SK-N-MC (cell line): ENCODE measurements around the gene ZNF436.

Source experiments
- DNase-seq: peaks from one replicate; pipeline ENCODE4 v3.0.0-alpha.2; 2011; ENCODE audit warnings: low read depth, low spot score
- H3K27ac ChIP-seq: fragments of 200-600 bp; sonication (generic); 2 replicates; pipeline ENCODE4 v1.5.1; 2016; ENCODE audit warnings: mixed run types
- H3K36me3 ChIP-seq: fragments of 200-600 bp; sonication (generic); 2 replicates; pipeline ENCODE4 v1.6.1; 2017; ENCODE audit warnings: antibody characterized with exemption, low read length, mixed read lengths; ENCODE audit not compliant: insufficient read depth
- H3K4me3 ChIP-seq: fragments of 200-600 bp; sonication (generic); 2 replicates; pipeline ENCODE4 v1.5.1; 2016
- H3K9ac ChIP-seq: fragments of 200-600 bp; sonication (generic); 2 replicates; pipeline ENCODE4 v1.8.0; 2017; ENCODE audit warnings: mixed run types, mixed read lengths; ENCODE audit not compliant: insufficient read length
- H3K9me3 ChIP-seq: fragments of 200-600 bp; sonication (generic); 2 replicates; pipeline ENCODE4 v1.6.1; 2017; ENCODE audit warnings: low read depth, mild to moderate bottlenecking, antibody characterized with exemption, low read length, moderate library complexity, mixed read lengths
- EZH2 ChIP-seq: fragments of 200-600 bp; sonication (generic); IDR thresholded peaks from one replicate; pipeline ENCODE4 v1.6.1; 2017; ENCODE audit warnings: antibody characterized with exemption
- FOXP2 ChIP-seq: optimal IDR thresholded peaks from 2 replicates; pipeline ENCODE3; 2011; ENCODE audit warnings: mild to moderate bottlenecking, moderate library complexity; ENCODE audit not compliant: insufficient read depth; ENCODE audit errors: extremely low read length, control extremely low read depth
- POLR2AphosphoS5 ChIP-seq: IDR thresholded peaks from 2 replicates; pipeline ENCODE4 v1.6.1; 2012; ENCODE audit warnings: mild to moderate bottlenecking, low read depth, low read length, borderline replicate concordance

The ZNF436 gene

GRCh38 chr1:23344111-23344986, 25.3 kb downstream of the ZNF436 start, which contains the start of gene HNRNPR:
HNRNPR (minus strand) TSS chr1:23344284; CDS start chr1:23341008, 3,276 bp downstream.
- peak; percentile 96 for DNase-seq
- peak within 1 kb of the TSS; percentile 99 for H3K9ac ChIP-seq
- peaks cover 33% of the 10 kb centered on the region for H3K36me3 ChIP-seq
- H3K4me3 ChIP-seq = peak within 1 kb of the TSS; percentile 83
- no peaks in the 10 kb centered on the region for H3K9me3 ChIP-seq
- TF ChIP-seq EZH2 (no peak), POLR2AphosphoS5 (peak; percentile 84), FOXP2 (no peak)
- peak within 1 kb of the TSS; percentile 97 for H3K27ac ChIP-seq

GRCh38 chr1:23343221-23344110, 26.2 kb downstream of the ZNF436 start:
- peaks cover 42% of the 10 kb centered on the region for H3K36me3 ChIP-seq
- H3K9ac ChIP-seq = peak overlapping the region; percentile 93
- DNase-seq = no peak
- no peaks in the 10 kb centered on the region; the same call in 1 of the 2 replicates for H3K9me3 ChIP-seq
- H3K4me3 ChIP-seq = peak overlapping the region; percentile 83
- H3K27ac ChIP-seq = peak overlapping the region; percentile 95
- TF ChIP-seq EZH2 = no peak
- TF ChIP-seq POLR2AphosphoS5 = peak; percentile 4; the same call in 1 of the 2 replicates

DNA sequence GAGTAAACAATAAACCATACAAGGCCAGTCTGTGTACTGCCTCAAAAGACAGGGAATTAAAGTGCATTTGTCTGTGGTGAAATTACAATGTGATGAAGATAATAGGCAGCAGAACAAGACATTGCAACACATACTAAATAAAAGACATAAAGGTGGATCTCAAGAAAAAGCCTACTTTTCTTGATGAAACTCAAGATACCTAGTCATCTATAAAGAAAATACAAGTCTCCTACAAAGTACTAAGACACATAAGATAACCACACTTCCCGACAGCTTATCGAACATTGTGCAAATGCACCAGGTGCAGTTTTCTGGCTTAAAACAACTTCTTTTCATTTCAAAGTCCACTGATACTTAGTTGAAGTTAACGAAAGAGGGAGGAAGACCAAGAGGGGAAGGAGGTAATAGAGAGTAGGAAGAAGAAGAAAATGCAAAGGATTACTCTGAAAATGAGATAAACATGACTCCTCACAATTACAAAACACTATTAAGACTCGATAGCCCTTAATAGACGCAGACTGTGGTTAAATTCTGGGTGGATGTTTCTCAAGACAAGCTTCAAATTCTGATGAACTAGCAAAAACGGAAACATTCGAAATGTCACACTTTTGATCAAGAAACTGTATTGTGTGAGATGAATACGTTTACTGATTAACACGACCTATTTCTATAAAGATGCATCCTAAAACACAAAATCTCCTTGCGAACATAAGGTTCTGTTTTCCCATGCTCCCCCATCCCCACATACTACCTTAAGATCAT, 27.5 kb downstream of the ZNF436 start:
- Histone ChIP-seq H3K36me3 (peaks cover 55% of the 10 kb centered on the region), H3K27ac (peak overlapping the region; percentile 26; the same call in 1 of the 2 replicates), H3K9ac (peak overlapping the region; percentile 93), H3K9me3 (no peaks in the 10 kb centered on the region; the same call in 1 of the 2 replicates), H3K4me3 (peak overlapping the region; percentile 83)
- DNase-seq = no peak
- TF ChIP-seq POLR2AphosphoS5 (no peak), EZH2 (no peak), FOXP2 (no peak)

DNA sequence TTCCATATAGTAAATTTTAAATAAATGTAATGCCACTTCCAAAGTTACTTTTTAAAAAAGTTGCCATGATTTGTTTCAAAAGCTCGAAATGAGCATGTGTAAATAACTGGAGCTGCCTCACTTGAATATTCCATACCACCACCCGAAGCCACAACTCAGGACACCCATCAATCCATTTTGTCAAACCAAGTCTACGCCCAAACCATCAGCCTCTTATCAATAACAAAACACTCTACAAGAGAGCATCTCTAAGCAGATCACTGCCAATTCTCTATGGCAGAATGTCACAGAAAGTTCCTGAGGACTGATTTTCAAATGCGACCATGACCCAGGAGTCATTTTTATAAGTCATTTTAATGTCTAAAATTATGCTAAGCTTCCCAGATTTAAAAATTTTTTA, 30.0 kb downstream of the ZNF436 start:
- Histone ChIP-seq H3K36me3 (peaks cover 76% of the 10 kb centered on the region), H3K9ac (no peak overlapping the region)

DNA sequence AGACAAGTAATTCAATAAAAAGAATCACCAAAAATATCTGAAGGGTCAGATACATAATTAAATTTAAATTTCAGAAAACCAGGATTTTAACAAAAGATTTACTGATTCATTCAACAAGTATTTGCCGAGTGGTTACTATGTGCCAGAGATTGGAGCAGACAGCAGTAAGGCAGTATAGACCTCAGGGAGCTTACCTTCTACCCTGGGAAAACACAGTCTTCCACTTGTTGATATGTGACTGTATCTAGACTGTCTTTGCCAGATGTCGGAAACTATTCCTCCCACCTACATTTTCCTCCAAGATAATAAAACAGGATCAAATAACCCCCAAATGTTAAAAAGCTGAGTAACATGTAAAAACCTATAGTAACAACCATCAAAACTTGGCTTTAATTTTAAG, 31.8 kb downstream of the ZNF436 start:
- no peak for DNase-seq
- H3K4me3 ChIP-seq = no peak overlapping the region
- no peak overlapping the region for H3K9ac ChIP-seq
- H3K36me3 ChIP-seq = peaks cover 94% of the 10 kb centered on the region
- TF ChIP-seq EZH2 = no peak
- TF ChIP-seq FOXP2 = no peak
- no peak for TF ChIP-seq POLR2AphosphoS5
- H3K9me3 ChIP-seq = no peaks in the 10 kb centered on the region; the same call in 1 of the 2 replicates
- no peak overlapping the region for H3K27ac ChIP-seq

More for the DNA sequence above, 30.0 kb downstream of the ZNF436 start:
- TF ChIP-seq POLR2AphosphoS5 (no peak; the same call in 1 of the 2 replicates), FOXP2 (no peak)
- Histone ChIP-seq H3K27ac (no peak overlapping the region), H3K4me3 (peak overlapping the region; percentile 83), H3K9me3 (no peaks in the 10 kb centered on the region; the same call in 1 of the 2 replicates)
- no peak for DNase-seq

DNA sequence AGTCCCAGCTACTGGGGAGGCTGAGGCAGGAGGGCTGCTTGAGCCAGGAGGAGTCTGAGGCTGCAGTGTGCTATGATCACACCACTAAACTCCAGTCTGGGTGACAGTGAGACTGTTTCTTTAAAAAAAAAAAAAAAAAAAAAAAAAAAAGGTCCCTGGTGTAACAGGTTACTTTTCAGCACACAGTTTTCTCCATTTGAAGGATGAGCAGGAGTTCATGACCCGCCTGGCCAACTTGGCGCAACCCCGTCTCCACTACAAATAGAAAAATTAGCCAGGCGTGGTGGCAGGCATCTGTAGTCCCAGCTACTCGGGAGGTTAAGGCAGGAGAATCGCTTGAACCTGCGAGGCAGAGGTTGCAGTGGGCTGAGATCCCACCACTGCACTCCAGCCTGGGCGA, 37.9 kb downstream of the ZNF436 start:
- no peak for DNase-seq
- TF ChIP-seq POLR2AphosphoS5 (no peak), FOXP2 (no peak), EZH2 (no peak)

GRCh38 chr1:23330846-23331245, 38.8 kb downstream of the ZNF436 start:
- no peak for TF ChIP-seq EZH2
- TF ChIP-seq FOXP2 = no peak
- TF ChIP-seq POLR2AphosphoS5 = no peak
- Histone ChIP-seq H3K4me3 (no peak overlapping the region), H3K27ac (peak overlapping the region; percentile 46; the same call in 1 of the 2 replicates), H3K36me3 (peaks cover 95% of the 10 kb centered on the region), H3K9ac (no peak overlapping the region), H3K9me3 (no peaks in the 10 kb centered on the region)
- no peak for DNase-seq

More for the DNA sequence above, 37.9 kb downstream of the ZNF436 start:
- Histone ChIP-seq H3K9me3 (no peaks in the 10 kb centered on the region), H3K9ac (no peak overlapping the region), H3K36me3 (peaks cover 94% of the 10 kb centered on the region), H3K27ac (no peak overlapping the region), H3K4me3 (no peak overlapping the region)

- H3K36me3 ChIP-seq = peaks cover 82% of the 10 kb centered on the region
Observed at GRCh38 chr1:23325393-23325792, 44.2 kb downstream of the ZNF436 start.

More at GRCh38 chr1:23325393-23325792, 44.2 kb downstream of the ZNF436 start:
- no peaks in the 10 kb centered on the region for H3K9me3 ChIP-seq
- H3K9ac ChIP-seq = no peak overlapping the region
- H3K4me3 ChIP-seq = no peak overlapping the region
- no peak for TF ChIP-seq EZH2
- no peak for TF ChIP-seq FOXP2
- TF ChIP-seq POLR2AphosphoS5 = no peak
- no peak for DNase-seq
- no peak overlapping the region for H3K27ac ChIP-seq
